ENCODE results near the gene MAPK6.
A peak's percentile ranks its signal among the peaks of the same experiment; 100 is the strongest.
"Not testable (repeated sequence)": the region's sequence is repeated elsewhere in the genome, so short reads cannot be mapped to it uniquely, and the experiment has no call there.

The MAPK6 gene

GRCh38 chr15:52080706-52081392 lies 61.8 kb downstream of the MAPK6 start:
- DNase-seq: no peak

DNA sequence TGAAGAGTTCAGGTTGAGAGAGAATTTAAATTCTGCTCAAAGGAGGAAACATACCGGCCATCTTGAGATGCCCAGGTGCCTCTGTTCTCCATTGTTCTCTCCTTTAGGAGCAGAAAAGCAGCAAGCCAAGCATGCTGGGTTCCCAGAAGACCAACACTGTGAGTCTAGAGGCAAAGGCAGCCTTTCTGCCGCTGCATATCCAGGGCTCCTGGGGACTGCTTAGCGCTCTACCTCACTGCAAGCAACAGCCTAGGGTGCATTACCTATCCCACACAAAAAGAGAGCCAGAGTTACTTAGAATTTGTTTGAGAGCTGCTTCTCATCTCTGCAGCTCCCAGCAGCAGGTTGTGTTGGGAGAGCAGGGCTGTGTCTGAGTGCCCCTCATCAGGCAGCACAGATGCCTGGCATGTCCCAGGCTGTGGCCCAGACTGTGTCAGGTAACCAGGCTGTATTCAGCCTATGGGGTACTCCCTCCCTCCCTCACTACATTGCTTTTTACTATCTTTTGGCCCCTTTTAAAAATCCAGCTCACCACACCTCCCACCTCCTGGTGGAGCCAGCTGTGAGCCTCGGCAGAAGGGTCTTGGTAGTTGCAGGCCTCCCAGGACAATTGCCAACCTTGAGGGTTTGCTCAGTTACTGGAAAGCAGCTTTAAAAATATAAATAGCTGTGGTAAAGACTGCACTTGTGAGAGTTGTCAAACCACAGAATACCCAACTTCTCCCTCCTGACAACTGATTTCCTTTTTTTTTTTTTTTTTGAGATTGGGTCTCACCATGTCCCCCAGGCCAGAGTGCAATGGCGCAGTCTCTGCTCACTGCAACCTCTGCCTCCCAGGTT lies 63.4 kb downstream of the MAPK6 start:
- peak in 1 of 3 donors; percentile 29 for DNase-seq

DNA sequence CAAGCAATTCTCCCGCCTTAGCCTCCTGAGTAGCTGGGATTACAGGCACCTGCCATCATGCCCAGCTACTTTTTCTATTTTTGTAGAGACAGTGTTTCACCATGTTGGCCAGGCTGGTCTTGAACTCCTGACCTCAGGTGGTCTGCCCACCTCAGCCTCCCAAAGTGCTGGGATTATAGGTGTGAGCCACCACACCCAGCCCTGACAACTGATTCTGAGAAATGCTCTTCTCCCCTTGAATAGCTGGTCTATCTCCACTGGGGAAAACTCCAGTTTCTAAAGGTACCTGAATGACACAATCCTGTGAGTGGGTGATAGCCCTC lies 64.0 kb downstream of the MAPK6 start:
- not testable (repeated sequence) for DNase-seq

DNA sequence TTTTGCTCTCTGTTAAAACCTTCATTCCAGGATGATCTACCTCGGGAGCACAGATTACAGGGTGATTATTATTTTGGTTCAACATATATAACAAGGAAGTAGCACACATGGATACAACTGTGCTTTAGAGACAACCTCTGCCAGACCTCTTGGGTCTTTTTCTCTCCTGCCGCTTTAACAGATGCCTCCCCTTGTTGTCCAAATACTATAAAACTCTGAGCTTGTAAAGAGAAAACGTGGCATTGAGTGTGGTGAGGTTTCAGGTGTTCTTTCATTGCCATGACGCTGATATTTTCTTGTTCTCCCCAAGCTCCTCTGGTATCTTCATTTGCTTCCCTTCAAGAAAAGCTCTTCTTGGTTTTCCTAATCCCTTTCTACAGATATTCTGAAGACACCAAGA lies 64.6 kb downstream of the MAPK6 start:
- DNase-seq: no peak

- DNase-seq: no peak
Observed at GRCh38 chr15:52085299-52085698, 66.3 kb downstream of the MAPK6 start.

DNA sequence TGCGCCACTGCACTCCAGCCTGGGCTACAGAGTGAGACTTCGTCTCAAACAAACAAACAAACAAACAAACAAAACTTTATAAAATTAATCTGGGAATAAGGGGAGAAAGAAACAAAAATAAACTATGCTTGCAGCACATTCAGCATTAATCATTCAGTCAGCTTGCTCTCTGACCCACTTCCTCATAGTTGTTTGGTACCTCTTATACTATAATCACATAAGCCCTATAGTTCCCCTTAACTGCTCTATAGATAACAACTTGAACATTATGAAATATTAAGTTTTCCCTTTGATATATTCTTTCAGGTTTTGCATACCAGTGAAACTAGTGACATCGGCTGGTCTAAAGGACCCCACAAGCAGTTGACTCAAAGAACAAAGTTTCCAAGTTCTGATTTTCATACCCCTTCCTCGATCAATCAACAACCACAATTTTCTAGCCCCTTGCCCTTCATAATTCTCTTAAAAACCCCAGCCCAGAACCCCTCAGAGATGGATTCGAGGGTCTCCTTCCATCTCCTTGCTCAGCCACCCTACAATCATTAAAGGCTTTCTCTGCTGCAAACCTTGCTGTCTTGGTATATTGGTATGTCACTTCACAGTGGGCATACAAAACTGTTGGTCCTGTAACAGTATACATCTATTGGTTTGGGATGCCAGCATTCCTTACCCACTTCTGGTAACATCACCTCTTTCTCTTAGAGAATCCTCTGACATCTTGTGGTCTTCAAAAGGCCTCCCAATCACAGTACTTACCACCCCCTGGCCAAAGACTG lies 67.2 kb downstream of the MAPK6 start:
- DNase-seq: peak; percentile 50 to 66 (median 58)

DNA sequence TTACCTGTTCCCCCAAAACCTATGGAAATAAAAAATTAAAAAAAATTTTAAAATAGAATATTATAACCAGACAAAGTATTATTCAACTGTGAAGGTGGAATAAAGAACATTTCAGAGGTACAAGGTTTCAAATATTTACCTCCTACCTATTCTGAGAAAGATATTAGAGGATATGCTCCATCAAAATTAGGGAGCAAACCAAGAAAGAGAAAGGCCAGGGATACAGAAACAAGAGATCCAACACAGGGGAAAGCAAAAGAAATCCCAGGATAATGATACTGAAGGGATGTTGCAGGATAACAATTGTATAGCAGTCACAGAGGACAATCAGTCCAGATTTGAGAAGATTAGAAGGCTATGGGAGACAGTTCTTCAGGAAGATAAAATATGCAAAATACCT lies 71.2 kb downstream of the MAPK6 start:
- no peak for DNase-seq

DNA sequence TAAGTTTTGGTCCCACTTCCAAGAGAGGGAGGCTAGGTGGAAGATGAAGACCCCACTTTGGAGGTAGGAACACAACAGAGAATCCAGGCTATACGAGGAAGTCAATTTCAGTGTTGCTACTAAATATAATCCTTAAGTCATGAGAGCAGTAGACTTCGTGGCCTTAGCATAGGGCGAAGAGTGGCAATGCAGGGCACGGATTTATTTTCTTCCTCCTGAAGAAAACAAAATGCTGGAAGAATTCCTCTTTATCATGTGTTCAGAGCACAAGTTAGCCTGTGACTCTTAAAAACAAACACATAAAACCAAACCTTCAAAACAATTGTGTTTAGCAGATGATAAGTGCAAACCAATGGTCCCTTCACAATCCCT lies 74.1 kb downstream of the MAPK6 start:
- no peak for DNase-seq

GRCh38 chr15:52093539-52094510 lies 74.8 kb downstream of the MAPK6 start:
- peak; percentile 67 to 88 (median 85) for DNase-seq

DNA sequence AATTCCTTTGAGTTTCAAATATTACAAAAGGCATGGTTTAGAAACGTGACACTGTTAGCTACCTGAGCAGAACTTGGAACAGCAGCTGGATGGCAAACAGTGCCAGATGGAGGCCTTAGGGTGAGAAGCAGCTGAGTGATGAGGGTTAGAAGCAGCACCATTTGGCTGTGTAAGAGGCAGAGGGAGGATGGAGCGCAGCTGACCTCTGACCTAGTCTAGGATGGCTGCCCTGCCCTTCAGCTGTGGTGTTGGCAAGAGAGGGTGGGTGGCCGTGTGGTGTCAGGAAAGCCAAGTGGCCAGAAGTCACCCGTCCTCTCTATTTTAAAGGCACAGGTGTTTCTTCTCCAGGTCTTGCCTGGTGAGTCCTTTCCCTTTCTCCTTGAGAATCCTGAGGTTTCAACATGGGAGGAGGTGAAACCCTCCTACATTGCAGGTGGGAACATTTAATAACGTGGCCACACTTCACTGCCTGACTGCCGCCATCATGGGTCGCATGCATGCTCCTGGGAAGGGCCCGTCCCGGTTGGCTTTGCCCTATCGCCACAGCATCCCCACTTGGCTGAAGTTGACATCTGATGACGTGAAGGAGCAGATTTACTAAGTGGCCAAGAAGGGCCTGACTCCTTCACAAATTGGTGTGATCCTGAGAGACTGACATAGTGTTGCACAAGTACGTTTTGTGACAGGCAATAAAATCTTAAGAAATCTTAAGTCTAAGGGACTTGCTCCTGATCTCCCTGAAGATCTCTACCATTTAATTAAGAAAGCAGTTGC lies 76.0 kb downstream of the MAPK6 start:
- no peak for DNase-seq

- DNase-seq: peak; percentile 51 to 69 (median 62)
Observed at GRCh38 chr15:52095597-52096262, 76.7 kb downstream of the MAPK6 start.

- DNase-seq: not testable (repeated sequence)
Observed at GRCh38 chr15:52096536-52096935, 77.5 kb downstream of the MAPK6 start.

DNA sequence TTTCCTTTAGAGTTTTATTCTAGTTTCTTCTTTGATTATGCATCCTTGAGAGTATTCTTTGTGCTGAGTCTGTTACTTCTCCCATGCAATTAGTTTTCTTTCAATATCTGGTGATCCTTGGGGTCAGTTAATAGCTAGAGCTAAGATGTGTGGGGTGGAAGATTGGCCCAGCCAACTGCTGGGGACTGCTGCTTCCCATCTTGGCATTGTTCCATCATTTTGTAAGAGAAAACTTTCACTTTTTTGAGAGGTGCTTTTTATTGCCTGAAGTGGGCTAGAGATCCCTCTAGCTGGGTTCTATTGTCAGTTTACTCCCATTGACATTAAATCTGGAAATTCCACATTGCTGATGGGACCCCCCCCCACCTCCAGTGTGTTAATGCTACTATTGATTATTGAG lies 78.2 kb downstream of the MAPK6 start:
- DNase-seq: peak in 1 of 3 donors; percentile 38

- DNase-seq: peak in 2 of 3 donors; percentile 42 to 55
Observed at GRCh38 chr15:52098323-52098722, 79.3 kb downstream of the MAPK6 start.

DNA sequence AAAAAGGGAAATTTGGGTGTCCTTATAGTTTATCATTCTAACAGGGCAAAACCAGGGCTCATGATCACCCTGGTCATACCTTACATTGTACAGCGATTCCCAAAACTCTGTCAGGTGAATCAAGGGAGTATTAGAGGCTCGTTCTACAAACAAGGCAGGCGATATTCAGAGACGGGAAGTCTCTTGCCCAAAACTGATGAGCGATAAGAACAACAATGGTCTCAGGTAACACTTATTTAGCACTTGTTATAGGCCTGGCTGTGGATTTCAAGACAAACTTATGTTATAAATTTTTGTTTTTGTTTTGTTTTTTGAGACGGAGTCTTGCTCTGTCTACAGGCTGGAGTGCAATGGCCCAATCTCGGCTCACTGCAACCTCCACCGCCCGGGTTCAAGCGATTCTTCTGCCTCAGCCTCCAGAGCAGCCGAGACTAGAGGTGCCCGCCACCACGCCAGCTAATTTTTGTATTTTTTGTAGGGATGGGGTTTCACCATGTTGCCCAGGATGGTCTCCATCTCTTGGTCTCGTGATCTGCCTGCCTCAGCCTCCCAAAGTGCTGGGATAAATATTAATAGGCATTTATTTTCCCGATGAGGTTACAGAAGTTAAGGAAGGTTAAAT lies 80.7 kb downstream of the MAPK6 start:
- DNase-seq: no peak

GRCh38 chr15:52100807-52101442 lies 81.9 kb downstream of the MAPK6 start:
- DNase-seq: peak; percentile 95 to 96 (median 96)

- peak; percentile 41 to 56 (median 49) for DNase-seq
Observed at GRCh38 chr15:52101542-52102323, 82.7 kb downstream of the MAPK6 start.

GRCh38 chr15:52102463-52102862 lies 83.4 kb downstream of the MAPK6 start:
- DNase-seq: peak; percentile 66 to 73 (median 67)
